Activated CD4-positive, alpha-beta T cell treated with anti-CD3 and anti-CD28 coated beads for 24 hours (primary cell): ENCODE data around the gene ZNF598.
A peak's percentile ranks its signal among the peaks of the same experiment; 100 is the strongest.

ENCODE experiments used
- DNase-seq, 2 donors: peaks; one replicate each; pipeline ENCODE4 v3.0.0-alpha.2; 2020; ENCODE audit warnings: low read depth in 2 of 2

Gene ZNF598

DNA sequence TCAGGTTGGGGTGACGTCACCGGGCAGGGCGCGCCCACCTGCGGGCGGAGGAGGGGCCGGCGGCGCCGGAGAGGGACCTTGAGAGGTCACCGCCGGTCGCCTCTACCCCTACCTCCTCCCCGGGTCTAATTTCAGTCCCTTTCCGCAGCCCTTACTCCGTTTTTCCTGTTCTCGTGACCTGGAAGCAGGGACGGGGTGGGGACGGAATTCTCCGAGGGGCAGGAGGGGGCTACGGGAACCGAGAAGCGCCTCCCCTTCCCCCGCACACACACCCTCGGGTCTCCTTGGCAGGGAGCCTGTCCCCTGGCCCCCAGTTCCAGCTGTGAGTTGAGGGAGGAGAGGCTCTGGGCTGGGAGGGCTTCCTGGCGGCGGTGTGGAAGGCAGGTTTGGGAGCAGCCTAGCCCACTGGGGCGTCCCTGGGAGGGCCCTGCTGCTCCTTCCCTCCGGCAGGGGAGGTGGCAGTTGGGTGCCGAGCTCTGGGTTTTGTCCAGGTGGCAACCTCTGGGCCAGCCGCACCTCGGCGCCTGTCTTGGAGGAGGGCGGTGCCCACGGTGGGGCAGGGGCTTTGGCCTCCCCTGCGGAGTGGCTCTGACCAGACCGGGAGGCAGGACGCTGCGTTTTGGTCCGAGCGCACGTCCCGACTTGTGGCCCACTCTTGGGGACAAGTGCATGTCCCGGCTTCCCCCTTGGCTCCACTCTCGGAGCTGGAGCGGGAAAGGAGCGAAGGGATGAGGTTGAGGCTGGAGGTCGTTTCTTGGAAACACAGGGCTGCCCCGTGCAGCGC, 19.1 kb downstream of the ZNF598 start:
- DNase-seq = no peak

DNA sequence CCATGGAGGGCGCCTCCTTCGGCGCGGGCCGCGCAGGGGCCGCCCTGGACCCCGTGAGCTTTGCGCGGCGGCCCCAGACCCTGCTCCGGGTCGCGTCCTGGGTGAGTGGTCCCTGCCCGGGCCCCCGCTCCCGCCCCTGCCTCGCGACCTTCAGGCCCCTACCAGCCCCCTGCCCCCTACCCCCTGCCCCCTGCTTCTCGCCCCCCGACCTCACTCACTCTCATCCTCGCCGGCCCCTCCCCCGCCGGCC, 19.6 kb downstream of the ZNF598 start:
- DNase-seq = no peak

DNA sequence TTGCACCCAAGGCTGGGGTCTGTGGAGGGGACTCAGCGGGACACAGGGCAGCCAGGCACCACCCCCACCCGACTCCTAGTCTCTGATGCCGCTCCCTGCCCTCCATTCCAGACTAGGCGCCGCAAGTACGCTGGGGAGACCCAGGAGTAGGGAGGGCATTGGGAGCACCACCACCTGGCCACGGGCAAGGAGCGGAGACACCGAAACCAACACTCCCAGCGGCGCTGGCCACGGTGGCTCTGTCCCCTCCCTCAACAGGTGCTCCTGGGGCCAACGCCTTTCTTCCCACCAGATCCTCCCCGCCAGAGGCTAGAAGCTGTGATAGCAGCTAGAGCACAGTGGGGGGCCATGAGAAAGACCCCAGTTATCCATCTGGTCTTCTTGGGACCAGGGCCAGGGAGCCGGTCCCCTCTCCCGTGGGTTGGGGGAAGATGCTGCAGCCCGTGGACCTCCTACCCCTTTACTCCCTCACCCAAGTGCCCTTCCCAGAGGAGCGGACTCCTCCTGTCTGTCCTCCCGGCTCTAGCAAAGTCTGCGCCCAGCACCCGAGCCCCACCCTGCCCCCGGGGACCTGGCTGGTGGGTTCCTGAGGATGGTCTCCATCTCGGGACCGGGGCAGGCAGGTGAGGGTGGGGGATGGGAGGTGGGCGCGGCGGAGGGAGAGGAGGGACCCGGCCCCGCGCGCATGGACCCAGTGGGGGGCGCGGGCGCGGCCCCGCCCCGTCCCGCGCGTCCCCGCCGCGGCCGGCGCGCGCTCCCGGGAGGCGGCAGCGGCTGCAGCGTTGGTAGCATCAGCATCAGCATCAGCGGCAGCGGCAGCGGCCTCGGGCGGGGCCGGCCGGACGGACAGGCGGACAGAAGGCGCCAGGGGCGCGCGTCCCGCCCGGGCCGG, 20.2 kb downstream of the ZNF598 start, which contains the start of gene SYNGR3:
Gene SYNGR3 (plus strand): TSS at position 762 of the 892 bp plus-strand sequence. CDS start 133 bp downstream, outside the sequence.
- no peak for DNase-seq

DNA sequence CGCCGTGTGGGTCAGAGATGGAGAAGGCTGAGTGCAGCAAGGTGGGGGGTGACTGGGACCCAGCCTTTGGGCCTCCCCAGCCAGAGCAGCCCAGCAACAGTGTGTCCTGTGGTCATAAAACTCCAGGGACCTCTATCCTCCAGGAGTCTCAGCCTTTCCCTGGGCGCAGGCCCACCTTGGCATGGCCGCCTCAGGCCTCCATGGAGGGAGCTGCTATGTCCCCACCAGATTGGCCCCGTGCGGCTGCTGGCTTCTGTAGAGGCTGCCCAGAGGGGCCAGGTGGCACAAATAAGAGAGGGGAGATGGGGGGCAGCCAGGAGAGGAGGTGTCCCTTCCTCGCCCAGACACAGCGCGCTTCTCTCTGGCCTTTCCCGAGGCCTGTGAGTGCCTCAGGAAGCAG, 22.4 kb downstream of the ZNF598 start:
- DNase-seq = no peak

DNA sequence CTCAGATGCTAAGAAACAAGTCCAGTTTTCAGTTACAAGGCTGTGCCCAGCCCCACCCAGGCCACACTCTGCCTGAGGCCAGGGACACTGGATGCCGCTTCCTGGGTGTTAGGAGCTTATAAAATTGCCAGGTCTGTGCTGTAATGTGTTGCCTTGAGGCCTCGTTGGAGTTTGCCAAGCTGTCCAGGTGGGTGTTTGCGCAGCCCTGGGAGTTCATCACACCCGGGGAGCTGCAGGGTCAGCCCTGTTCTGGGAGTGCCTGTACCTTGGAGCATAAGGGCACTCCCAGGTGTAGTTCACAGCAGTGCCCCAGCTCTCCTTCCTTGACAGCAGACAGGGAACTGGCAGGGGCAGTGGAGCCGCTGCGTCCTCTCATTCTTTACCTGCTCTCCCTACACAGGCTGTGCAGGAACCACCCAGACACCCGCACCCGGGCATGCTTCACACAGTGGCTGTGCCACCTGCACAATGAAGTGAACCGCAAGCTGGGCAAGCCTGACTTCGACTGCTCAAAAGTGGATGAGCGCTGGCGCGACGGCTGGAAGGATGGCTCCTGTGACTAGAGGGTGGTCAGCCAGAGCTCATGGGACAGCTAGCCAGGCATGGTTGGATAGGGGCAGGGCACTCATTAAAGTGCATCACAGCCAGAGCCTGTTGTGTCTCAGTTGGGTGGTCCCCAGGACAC, 24.0 kb downstream of the ZNF598 start:
- no peak for DNase-seq

DNA sequence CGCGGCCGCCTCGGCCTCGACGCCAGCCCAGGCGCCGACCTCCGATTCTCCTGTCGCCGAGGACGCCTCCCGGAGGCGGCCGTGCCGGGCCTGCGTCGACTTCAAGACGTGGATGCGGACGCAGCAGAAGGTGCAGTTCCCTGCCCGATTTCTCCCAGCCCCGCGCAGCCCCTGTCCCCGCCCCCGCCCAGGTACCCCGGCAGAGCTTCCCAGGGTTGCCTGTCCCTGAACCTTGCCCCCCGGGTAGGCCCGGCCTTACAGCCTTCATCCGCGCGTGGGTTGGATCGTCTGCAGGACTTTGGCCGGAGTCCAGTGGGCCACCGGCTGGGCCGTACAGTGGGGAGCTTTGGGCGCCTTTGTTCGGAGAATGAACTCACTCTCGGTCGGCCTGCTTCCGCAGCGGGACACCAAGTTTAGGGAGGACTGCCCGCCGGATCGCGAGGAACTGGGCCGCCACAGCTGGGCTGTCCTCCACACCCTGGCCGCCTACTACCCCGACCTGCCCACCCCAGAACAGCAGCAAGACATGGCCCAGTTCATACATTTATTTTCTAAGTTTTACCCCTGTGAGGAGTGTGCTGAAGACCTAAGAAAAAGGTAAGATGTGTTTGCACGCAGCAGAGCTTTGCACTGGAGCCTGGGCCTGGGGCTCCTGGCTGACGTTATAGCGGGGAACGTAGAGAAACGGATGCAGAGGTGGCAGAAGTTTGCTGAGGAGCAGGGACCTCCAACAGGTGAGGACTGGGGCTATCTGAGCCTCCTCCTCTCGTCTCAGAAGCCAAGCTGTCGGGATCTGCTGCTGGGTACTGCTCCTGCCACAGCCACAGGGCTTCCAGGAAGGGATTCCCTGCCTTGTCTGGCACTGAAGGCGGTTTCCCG, 25.0 kb downstream of the ZNF598 start:
- no peak for DNase-seq

DNA sequence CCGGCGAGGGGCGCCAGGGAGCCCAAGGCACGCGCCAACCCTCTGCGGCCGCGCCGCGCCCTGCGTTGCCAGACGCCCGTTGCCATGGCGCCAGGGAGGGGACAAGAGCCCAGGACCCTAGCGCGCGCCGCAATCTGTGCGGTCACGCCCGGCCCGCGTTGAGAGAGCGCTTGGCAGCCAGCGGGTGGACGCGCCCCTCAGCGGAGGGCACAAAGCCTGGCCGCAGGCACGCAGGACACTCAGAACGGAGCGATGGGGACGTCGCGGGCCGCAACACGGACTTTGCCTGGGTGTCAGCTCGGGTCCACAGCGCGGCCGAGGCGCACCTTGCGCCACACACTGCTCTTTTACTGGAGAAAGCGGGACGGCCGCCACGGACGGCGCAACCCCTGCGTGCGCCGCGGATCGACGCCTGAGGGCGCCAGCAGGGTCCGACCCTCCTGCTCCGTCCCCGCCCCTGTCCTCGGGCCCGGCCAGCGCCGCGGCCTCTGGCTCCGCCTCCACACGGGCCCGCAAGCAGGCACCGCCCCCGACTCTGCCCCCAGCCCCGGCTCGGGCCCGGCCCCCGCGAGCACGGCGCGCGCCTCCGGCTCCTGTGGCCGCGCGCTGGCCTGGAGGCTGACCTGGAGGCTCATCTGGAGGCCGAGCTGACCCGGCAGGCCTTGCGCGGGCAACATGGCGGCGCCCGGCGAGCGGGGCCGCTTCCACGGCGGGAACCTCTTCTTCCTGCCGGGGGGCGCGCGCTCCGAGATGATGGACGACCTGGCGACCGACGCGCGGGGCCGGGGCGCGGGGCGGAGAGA, 25.9 kb downstream of the ZNF598 start, which contains the start of gene GFER:
Gene GFER (plus strand): TSS at position 650 of the 803 bp plus-strand sequence. CDS start 26 bp downstream, at position 676.
- peak in 1 of 2 donors; percentile 74 for DNase-seq

DNA sequence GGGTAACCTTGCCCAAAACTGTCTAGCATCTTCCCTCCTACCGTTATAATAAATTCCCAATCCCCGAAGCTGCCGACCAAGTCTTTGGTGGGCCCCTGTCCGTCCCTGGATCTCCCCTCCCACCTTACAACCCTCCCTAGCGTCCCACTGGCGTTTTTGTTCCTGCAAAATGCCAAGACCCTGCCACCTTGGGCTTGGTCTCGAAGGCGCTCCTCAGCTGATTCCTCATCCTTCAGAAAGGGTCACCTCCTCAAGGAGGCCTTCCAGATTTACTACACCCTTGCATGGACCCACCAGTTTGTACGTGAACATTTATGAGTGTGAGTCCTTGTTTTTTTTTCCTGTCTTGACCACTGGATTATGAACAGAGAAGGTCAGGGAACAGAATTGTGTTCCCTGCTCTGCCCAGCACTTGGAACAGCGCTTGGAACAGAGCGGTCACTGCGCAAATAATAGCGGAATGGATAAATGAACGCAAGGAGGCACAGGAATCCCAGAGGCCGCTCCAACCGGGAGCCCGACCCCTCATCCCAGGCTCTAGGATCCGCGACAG, 26.6 kb downstream of the ZNF598 start:
- no peak for DNase-seq

DNA sequence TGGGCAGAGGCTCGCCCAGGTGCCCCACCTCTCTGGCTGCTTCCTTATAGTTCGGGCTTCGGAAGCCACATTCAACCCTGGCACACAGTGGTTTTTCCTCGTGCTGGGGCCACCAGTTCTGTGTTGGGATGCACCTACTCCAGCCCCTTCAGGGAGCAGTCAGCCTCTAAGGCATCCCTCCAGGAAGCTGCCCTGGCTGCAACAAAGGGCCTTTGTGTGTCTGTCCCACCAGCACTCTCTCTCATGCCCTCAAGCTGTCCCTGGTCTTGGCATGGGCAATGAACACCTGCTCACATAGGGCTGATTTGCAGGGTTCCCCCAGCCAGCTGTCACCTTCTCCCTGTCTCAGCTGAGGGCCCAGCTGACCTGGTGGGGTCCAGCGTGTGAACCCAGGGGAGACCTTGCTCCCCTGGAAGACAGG, 27.6 kb downstream of the ZNF598 start:
- DNase-seq = no peak

DNA sequence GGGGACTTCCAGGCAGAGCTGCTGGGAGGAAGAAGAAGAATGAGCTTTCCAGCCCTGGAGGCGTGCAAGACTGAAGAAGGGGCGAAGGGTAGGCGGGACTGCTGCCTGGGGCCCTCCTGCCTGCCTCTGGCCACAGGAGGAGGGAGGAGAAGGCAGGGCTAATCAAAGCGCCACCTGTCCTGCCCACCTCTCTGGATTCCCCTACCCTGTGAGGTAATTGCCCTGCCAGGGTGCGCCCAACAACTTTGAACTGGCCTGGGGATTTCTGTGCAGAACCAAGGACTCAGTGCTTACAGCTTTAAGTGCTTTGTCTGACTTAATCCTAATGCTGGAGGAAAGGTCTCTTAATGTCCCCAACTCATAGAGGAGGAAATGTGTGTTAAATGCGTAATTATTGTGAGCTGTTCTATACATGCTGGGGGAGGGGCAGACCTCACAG, 28.2 kb downstream of the ZNF598 start, which contains the start of gene NOXO1:
Gene NOXO1 (minus strand): TSS at position 72 of the 439 bp plus-strand sequence. CDS start 290 bp downstream, outside the sequence.
- DNase-seq = no peak

DNA sequence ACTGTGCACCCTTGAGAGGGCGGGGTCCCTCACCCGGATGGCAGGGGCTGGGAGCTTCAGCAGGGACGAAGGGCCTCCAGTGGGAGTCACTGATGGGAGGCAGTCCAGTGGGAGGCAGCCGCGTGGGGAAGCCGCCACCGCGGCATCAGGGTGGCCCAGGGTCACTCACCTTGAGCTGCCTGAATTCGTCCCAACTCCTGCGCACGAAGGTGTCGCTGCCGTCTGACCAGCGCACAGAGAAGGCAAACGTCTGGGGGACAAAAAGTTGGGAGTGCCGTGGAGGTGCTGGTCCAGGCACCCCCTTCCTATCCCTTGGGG, 28.9 kb downstream of the ZNF598 start:
- no peak for DNase-seq

DNA sequence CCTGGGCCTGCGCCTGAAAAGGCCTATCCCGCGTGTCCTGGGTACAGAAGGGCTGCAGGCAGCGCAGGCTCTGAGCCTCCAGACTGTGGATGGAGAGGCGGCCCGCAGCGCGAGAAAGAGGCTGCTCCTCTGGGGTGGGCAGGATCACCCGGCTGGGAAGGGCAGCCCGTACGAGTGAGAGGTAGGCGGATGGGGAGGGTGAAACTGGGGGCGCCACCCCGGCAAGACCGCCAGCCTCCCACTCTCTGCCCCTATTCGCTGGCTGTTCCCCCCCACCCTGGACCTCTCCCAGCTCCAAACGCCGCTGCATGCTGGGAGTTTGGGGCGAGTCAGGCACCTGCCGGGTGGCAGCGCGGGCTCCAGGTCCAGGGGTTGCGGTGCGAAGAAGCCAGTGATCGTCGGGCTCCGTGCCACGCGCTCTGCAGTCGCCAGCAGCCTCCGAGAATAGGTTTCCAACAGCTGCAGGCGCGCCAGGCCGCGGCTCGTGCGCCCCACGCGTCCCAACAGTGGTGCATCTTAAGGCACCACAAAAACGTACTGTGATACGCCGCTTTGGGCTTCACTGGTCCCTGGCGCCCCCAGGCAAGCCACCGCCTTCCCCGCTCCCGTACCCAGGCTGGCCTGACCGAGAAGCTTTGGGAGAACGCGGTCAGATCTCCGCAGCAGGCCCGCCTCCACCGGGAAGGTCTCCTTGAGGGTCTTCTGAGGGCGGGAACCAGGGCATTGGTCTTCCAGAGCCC, 29.4 kb downstream of the ZNF598 start:
- DNase-seq = no peak

DNA sequence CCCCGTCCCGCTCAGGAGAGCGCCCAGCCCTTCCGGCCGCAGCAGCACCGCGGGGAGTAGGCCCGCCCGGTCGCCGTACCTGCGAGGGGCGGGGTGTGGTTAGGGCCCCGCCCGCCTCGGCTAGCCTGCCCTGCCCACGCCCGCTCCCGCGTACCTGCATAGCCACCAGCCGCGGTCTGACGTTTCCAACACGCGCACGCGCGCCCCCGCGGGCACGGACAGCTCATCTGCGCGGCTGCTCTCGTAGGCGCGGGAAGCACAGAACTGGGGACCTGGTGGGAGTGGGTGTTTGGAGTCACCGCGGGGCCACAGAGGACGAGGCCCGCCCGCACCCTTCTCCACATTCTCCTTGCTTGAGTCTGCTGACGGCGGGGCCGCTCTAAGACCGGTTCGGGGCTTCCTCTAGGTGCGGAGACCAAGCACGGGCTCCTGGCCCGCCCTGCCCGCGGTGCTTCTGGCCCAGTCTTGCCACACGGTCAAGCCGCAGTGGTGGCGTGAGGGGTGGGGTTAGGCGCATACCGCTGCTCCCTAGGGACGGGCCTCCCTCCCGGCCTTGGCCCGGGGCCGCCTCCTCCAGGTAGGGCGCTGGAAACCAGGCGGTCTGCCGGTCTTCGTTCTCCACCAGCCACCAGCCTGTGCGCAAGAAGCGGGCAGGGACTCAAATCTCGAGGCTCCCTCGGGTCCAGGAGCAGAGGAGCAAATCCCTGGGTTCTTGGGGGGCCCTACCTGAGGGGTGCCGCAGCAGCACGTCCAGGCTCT, 30.2 kb downstream of the ZNF598 start:
- no peak for DNase-seq

DNA sequence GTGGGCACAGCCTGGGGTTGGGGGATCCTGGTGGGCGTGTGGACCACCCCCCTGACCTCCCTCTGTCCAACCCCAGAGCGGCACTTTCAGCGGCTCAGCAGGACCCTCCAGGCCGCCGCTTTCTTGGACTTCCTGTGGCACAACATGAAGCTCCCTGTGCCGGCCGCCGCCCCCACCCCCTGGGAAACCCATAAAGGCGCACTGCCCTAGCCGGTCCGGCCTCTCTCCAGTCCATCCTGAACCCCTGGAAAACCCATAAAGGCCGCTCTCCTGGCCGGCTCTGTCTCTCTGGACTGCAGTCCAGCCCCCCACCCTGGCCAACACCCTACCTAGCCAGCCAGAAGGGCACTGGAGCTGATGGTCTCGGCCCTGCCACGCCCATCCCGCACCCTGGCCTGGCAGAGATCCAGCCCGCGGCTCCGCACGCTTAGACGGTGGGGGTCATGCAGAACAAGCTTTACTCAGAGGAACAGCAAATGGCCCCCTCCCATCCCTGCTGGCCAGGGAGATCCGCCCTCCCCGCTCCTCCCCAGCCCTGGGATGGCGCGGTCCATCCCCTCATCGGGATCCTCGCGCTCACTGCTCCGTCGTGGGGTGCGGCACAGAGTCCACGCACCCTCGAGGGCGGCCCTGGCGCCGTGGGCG, 31.0 kb downstream of the ZNF598 start:
- no peak for DNase-seq

DNA sequence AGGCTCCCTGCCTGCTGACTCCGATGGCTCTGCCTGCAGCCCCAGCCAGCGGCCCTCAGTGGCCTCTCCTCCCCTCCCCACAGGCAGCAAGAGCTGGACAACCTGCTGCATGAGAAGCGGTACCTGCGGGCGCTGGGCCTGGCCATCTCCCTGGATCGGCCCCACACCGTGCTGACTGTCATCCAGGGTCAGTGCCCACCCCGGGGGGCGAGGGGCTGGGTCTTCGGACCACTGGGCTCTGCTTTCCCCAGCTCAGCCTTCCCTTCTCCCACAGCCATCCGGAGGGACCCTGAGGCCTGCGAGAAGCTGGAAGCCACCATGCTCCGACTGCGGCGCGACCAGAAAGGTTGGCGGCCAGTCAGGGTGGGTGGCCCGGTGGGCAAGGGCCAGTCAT, 31.7 kb downstream of the ZNF598 start:
- DNase-seq = no peak

DNA sequence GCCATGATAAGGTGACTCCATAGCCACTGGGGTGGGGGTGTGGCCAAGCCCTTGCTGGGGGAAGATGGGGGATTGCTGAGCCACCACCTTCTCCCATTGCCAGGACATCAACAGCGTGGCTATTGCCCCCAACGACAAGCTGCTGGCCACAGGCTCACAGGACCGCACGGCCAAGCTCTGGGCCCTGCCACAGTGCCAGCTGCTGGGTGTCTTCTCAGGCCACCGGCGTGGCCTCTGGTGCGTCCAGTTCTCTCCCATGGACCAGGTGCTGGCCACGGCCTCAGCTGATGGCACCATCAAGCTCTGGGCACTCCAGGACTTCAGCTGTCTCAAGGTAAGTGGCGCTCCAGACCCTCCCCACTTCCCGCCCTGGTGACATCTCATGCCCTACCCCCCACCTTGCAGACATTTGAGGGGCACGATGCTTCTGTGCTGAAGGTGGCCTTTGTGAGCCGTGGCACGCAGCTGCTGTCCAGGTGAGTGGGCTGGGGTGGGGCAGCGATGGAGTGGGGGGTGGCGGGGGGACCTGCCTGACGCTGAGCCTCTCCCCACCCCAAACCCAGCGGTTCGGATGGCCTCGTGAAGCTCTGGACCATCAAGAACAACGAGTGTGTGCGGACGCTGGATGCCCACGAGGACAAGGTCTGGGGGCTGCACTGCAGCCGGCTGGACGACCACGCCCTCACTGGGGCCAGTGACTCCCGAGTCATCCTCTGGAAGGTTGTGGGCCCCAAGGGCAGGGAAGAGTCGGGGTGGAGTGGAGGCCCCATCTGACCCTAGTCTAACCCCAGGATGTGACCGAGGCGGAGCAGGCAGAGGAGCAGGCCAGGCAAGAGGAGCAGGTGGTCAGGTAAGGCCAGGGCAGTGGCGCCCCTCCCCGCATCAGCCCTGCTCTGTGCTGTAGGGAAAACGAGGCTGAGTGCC, 32.4 kb downstream of the ZNF598 start:
- DNase-seq = no peak

DNA sequence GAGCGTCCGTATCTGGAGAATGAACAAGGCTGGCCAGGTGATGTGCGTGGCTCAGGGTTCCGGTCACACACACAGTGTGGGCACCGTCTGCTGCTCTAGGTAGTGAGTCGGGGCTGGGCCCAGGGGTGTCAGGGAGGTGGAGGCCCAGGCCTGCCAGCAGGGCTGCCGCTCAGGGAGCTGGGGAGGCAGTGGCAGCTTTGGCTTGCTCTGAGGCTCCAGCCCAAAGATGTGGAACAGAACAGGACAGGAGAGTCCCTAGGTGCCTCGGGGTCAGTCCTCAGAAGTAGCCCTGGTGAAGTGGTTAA, 33.5 kb downstream of the ZNF598 start:
- no peak for DNase-seq
